EH (cell line): Measurements from ENCODE around the gene DMRTC1B.
"Not testable (repeated sequence)": the region's sequence is repeated elsewhere in the genome, so short reads cannot be mapped to it uniquely, and the experiment has no call there.

ENCODE experiments used
- DNase-seq: peaks from one replicate; pipeline ENCODE4 v3.0.0-alpha.2; 2015; ENCODE audit warnings: low read depth

DMRTC1B gene, protein sequence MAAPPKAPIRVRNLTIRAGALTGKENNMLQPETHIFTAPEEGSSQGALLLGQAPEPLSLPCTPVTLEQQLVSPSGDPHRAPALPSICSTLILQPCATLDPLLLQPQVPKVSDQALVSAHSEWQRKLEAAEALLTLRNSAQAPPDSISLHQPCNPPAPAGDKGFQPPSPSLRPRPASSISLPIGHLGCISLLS

DNA sequence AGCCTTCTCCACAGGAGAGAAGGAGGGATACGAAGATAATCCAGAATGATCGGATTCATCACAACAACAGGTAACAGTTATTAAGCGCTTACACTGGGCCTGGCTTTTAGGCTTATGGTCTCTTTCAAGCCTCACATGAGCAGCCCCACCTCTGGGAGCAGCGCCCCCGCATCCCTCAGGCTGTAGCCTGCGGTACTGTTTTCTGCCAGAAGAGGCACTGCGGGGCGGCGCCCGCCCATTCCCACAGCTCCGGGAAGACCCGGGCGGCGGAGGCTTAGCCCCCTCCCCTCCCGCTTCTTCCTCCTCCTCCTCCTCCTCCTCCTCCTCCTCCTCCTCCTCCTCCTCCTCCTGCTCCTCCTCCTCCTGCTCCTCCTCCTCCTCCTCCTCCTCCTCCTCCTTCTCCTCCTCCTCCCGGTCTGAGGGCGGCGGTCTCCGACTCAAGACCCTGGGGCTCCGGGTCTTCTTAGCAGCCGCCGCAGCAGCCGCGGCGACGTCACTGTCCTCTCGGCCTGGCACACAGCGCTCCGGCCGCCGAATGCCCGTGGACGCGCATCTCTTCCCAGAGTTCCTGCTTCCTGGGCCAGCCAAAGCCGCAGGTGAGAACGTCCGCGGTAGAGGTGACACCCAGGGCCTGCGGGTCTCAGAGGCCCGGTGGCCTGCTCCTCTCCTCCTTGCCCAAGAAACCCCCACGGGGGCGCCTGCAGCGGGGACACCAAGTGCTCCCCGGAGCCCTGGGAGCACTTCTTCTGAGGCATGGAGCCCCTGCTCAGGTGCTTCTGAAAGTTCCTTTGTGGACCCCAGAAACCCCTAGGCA lies at the start of gene DMRTC1B:
Gene DMRTC1B (plus strand): TSS at position 238 of the 814 bp plus-strand sequence. CDS start 68,246 bp downstream, outside the sequence.
- not testable (repeated sequence) for DNase-seq

DNA sequence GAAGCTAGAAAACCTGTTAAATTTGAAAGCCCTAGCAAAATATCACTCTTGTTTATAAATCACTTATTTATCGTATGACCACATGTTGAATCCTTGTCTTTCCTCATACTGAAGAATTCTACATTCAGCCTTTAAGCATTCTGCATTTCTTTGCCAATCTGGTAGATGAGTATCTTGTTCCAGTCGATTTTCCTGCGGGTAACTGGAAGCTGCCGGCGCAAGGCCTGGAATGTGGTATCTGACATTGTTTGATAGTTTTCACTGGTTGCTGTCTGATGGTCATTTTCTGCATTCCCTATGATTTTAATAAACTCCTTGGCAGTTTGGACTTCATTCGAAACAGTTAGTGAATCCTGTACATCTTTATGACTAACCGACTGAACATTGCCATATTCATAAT lies 48.8 kb upstream of the DMRTC1B start:
- no peak for DNase-seq

DNA sequence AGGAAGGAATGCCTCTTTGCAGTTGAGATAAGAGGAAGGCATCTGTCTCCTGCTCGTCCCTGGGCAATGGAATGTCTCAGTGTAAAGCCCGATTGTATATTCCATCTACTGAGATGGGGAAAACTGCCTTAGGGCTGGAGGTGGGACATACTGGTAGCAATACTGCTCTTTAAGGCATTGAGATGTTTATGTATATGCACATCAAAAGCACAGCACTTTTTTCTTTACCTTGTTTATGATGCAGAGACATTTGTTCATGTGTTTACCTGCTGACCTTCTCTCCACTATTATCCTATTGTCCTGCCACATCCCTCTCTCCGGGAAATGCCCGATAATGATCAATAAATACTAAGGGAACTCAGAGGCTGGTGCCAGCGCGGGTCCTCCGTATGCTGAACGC lies 43.1 kb upstream of the DMRTC1B start:
- DNase-seq: not testable (repeated sequence)

DNA sequence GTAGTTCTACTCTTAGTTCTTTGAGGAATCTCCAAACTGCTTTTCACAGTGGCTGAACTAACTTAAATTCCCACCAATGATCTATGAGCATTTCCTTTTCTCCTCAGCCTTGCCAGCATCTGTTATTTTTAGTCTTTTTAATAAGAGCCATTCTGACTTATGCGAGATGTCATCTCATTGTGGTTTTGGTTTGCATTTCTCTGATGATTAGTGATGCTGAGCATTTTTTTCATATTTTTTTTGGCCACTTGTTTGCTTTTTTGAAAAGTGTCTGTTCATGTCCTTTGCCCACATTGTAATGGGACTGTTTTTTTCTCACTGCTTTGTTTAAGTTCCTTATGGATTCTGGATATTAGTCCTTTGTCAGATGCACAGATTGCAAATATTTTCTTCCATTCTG lies 41.1 kb upstream of the DMRTC1B start:
- DNase-seq: peak; percentile 11

DNA sequence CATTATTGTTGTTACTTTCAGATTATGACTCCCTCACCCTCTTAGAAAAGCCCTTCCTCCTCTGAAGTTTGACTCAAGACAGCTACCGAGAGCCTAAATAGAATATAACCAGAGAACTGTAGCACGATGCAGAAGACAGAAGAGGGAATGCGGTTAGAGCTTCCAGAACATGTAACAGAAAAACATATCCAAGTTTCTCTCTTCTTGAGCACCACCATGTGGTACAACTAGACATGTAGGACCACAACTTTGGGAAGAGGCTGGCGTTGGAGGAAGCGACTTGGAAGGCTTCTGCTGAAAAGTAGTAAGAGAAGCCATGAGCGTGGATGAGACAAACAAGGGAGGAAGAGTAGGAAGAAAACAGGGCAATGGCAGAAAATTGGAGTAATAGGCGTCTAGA lies 31.1 kb upstream of the DMRTC1B start:
- DNase-seq: not testable (repeated sequence)

DNA sequence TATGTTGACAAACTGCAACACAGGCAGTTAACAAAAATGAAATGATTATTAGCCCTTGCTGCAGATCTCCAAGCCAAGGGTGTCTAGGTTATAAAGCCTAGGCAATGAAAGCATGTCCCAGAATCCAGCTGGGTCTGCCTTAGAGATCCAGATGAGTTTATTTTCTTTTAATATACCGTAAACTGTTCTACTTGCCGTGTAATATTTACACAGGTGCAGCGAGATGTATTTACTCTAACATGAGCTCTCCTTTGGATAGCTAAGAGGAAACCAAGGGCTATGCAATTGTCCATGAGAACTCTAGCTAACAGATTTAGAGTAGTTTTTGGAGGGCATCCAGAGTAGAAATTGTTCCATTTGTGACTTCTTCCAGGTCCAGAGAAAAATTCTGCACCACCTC lies 28.1 kb upstream of the DMRTC1B start:
- not testable (repeated sequence) for DNase-seq

DNA sequence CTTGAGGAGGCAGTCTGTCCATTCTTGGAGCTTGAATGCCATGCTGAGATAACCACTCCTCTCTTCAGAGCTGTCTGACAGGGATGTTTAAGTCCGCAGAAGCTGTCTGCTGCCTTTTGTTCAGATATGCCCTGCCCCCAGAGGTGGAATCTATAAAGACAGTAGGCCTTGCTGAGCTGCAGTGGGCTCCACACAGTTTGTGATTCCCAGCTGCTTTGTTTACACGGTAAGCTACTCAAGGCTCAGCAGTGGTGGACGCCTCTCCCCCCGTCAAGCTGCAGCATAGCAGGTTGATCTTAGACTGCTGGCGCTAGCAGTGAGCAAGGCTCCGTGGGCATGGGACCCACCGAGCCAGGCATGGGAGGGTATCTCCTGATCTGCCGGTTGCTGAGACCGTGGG lies 16.2 kb upstream of the DMRTC1B start:
- not testable (repeated sequence) for DNase-seq

DNA sequence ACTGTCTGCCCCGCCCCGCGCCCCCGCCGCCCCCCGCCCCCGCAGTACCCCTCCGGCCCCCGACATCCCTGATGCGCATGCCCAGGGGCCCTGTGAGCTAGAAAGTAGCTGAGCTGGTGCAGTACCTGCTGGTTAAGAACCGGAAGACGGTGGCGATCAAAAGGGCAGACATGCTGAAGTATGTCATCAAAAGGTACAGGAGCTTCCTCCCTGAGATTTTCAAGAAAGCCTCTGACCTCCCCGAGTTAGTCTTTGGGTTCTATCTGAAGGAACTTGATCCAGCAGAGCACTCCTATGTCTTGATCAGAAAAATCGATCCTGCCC lies 739 bp downstream of the DMRTC1B start:
- DNase-seq: not testable (repeated sequence)

DNA sequence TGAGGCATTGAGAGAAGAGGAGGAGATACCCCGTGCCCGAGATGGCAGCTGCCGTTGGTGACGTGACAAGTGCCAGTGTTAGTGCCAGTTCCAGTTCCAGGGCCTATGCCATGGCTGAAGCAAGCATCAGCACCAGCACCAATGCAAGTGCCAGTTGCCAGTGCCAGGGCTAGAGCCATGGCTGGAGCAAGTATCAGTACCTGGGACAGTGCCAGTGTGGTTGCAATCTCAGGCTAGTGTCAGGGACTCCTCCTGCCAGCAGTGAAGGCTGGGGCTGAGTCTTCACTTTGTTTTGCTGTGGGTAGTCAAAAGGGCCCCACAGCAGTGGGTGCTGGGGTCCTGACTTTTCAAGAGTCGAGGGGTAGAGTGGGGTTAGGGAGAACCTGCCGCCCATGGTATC lies 1.5 kb downstream of the DMRTC1B start:
- not testable (repeated sequence) for DNase-seq

DNA sequence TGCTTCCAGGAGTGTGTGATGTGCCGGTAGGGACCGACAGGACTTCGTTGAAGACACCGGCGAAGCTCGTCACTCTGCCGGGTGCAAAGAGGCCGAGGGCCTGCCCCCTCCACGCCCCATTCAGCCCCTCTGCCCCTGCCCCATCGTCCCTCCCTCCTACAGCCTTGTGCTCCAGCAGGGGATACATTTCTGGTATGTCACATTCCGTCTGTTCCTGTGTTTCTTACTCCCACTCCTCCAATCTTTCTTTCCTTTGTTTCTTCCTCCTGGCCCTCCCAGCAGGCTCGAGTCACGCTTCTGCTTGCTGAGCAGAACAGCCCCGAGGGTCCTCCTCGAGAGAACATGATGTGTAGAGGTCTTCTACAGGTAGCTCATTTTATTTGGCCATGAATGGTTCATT lies 5.9 kb downstream of the DMRTC1B start, which contains the start of gene FAM236B:
Gene FAM236B (minus strand): TSS at position 101 of the 400 bp plus-strand sequence. CDS start 100 bp downstream, at position 1.
- DNase-seq: not testable (repeated sequence)

DNA sequence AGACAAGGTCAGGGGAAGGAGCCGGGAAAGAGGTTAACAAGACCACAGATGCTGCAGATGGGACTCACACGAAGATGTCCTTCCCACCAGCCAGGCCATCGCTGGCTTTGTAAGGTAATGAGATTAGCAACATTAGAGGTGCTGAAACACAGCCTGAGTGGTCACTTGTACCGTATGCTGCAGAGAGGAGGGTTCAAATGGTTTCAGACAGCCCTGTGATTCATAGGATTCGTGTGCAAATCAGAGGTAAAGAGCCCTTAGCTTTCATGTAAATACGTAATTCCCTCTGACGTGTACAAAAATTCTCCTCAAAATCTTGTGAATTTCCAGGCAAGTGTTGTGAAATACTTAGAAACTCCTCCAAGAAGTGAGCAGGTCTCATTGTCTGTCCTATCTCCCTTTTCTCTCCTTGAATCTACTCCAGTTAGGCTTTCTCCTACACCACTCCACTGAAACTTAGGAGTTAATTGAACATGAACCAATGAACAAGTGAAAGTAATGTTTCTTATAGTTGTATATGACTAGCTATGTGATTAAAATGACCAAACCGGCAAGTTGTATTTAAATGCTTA lies 6.8 kb downstream of the DMRTC1B start:
- not testable (repeated sequence) for DNase-seq

DNA sequence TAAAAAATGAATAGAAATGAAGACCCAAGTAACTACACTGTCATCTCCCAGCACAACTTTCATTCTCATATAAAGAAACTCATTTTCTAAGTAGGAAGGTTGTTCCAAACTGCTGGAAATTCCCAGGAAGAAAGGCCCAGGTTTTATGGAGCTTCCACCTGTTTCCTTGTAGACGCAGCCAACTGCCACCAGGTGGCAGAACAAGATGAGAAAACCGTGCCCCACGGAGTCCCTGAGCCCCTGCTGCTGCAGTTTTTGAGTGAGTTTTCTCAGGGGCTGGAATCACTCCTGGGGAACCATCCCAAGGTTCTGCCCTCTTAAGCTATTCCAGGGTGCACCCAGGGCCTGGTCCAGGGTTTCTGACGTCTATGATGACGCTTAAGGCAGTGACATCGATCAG lies 7.3 kb downstream of the DMRTC1B start:
- DNase-seq: not testable (repeated sequence)

DNA sequence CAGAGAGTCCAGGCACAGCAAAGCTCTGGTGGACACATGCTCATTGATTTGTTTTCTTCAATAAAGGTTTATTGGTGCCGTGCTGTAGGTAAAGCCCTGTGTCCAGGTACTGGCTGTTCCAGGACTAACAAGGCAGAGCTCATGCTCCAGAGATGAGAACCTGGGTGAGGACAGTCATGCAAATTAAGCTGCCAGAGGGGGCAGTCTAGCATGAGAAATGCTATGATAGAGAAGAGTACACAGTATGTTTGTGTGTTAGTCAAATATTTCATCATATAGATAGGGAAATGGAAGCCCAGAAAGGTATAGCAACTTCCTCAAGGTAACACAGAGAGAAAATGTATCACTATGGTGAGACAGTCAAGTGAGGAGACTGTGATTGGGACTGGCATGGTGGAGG lies 11.5 kb downstream of the DMRTC1B start:
- DNase-seq: not testable (repeated sequence)

DNA sequence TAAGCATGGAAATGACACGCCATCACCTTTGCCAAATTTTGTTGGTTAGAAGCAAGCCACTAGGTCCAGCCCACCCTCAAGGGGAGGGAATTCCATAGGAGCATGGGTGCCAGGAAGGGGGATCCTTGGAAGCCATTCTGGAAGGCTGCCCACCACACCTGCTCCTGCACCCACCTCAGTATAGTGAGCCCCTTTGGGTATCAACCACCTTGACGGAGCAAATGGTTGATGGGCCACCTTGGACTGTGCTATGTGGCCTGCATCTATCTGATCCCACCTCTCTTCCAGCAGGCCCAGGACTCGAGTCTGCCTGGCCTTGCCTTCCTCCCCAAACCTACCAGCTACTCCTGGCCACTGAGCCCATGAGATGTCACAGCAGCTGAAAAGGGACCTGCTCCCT lies 13.7 kb downstream of the DMRTC1B start:
- DNase-seq: not testable (repeated sequence)

DNA sequence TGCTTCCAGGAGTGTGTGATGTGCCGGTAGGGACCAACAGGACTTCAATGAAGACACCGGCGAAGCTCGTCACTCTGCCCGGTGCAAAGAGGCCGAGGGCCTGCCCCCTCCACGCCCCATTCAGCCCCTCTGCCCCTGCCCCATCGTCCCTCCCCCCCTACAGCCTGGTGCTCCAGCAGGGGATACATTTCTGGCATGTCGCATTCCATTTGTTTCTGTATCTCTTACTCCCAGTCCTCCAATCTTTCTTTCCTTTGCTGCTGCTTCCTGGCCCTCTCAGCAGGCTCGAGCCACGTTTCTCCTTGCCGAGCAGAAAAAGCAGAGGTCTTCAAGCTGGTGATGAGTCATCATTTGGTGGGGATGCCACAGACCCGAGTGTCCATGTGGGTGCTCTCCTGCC lies 31.4 kb downstream of the DMRTC1B start, which contains the start of gene FAM236D:
Gene FAM236D (minus strand): TSS at position 101 of the 400 bp plus-strand sequence. CDS start 100 bp downstream, at position 1.
- not testable (repeated sequence) for DNase-seq

DNA sequence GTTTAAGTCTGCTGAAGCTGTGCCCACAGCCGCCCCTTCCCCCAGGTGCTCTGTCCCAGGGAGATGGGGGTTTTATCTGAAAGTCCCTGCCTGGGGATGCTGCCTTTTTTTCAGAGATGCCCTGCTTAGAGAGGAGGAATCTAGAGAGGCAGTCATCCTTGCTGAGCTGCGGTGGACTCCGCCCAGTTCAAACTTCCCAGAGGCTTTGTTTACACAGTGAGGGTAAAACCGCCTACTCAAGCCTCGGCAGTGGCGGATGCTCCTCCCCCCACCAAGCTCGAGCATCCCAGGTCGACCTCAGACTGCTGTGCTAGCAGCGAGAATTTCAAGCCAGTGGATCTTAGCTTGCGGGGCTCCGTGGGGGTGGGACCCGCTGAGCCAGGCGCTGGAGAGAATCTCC lies 54.0 kb downstream of the DMRTC1B start:
- not testable (repeated sequence) for DNase-seq

DNA sequence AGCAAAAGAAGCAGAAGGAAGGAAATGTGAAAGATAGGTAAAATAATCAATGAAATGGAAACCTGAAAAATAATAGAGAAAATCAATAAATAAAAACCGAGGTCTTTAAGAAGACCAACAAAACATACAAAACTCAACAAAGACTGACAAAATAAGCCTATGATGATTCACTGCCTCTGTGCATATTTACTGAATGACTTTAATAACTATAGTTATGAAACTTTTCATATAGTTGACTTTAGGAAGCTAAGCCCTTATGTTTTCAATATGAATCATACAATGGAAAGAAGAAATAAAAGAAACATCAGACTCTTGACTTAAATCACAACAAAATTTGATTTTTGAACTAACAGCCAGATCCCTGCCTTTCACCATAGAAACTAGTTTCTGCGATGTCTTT lies 60.8 kb downstream of the DMRTC1B start:
- not testable (repeated sequence) for DNase-seq

DNA sequence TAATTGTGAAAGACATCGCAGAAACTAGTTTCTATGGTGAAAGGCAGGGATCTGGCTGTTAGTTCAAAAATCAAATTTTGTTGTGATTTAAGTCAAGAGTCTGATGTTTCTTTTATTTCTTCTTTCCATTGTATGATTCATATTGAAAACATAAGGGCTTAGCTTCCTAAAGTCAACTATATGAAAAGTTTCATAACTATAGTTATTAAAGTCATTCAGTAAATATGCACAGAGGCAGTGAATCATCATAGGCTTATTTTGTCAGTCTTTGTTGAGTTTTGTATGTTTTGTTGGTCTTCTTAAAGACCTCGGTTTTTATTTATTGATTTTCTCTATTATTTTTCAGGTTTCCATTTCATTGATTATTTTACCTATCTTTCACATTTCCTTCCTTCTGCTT lies 106.2 kb downstream of the DMRTC1B start:
- DNase-seq: not testable (repeated sequence)

DNA sequence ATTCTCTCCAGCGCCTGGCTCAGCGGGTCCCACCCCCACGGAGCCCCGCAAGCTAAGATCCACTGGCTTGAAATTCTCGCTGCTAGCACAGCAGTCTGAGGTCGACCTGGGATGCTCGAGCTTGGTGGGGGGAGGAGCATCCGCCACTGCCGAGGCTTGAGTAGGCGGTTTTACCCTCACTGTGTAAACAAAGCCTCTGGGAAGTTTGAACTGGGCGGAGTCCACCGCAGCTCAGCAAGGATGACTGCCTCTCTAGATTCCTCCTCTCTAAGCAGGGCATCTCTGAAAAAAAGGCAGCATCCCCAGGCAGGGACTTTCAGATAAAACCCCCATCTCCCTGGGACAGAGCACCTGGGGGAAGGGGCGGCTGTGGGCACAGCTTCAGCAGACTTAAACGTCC lies 113.0 kb downstream of the DMRTC1B start:
- not testable (repeated sequence) for DNase-seq
